Mucosa of gallbladder (tissue), 1 donor: Measurements from ENCODE around the gene CD28. TPM values are rescaled to one million over a fixed set of nuclear protein-coding genes. Genes with fewer than 3 reads are reported as not detected.
"Not testable (repeated sequence)": the region's sequence is repeated elsewhere in the genome, so short reads cannot be mapped to it uniquely, and the experiment has no call there.

Experiments used
- DNase-seq: peaks from one replicate; pipeline ENCODE4 v3.0.0-alpha.2; 2020; ENCODE audit warnings: low spot score
- total RNA-seq: library from RNA; stranded (reverse); gene quantifications from one replicate; pipeline ENCODE4 v1.2.1, GENCODE V29; 2021
- donor health status: DM: no; HTN: no; CAD: no.

Gene CD28
- total RNA-seq, 1 donor from 2014 or later: 1.6 TPM

DNA sequence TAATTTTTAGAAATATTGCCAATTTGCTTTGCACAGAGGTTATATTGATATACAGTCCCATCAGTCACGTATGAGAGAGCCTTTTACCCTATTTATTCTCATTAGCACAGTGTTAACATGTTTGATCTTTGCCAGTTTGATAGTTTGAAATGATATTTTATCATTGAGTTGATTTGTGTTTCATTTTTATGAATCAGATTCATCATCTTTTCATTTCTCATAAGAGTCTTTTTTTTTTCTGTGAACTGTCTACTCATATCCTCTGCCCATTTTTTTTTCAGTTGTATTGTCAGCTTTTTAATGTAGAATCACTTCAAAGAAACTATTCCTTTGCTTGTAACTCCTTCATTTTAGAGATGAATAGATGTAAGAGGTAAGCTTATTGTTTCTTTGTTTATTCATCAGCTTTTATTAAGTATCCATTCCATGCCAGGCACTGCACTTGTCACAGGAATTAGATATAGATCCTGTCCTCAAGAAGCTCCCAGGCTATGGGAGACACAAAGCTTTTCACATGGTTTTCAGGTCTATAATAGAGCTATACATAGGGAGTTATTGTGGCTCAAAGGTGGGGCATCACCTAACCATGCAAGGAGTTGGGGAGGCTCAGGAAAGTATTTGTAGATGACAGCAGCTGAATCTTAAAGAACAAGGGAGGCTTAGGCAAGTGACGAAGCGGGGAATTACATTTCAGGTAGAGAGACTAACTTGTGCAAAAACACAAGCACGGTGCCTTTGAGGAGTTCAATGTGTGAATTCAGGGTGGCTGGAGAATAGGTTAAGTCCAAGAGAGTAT lies 42.1 kb downstream of the CD28 start:
- no peak for DNase-seq

- DNase-seq: no peak
These were observed 44.1 kb downstream of the CD28 start for GRCh38 chr2:203750346-203751068.

DNA sequence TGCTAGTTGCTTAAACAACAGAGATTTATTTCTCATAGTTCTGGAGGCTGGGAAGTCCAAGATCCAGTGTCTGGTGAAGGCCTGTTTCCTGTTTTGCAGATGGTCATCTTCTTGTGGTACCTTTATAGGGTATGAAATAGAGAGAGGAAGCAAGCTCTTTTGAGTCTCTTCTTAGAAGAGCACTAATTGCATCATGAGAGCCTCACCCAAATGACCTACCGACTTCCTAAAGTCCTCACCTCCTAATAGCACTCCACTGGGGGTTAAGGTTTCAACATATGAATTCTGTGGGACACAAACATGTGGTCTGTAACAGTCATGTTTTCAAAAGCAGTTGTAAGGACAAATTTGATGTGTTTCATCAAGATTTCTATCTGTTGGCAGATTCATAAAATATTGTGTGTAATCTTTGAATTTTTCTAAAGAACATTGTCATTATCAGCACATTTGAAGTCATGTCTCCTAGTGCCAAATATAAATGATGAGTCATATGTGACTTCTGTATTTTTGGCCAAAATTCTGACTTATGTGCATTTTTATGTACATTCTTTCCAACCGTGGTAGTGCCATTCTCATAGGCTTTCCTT lies 45.3 kb downstream of the CD28 start:
- no peak for DNase-seq

- DNase-seq: no peak
These were observed 49.7 kb downstream of the CD28 start for GRCh38 chr2:203756161-203756560.

GRCh38 chr2:203758841-203759689 lies 52.6 kb downstream of the CD28 start:
- no peak for DNase-seq

DNA sequence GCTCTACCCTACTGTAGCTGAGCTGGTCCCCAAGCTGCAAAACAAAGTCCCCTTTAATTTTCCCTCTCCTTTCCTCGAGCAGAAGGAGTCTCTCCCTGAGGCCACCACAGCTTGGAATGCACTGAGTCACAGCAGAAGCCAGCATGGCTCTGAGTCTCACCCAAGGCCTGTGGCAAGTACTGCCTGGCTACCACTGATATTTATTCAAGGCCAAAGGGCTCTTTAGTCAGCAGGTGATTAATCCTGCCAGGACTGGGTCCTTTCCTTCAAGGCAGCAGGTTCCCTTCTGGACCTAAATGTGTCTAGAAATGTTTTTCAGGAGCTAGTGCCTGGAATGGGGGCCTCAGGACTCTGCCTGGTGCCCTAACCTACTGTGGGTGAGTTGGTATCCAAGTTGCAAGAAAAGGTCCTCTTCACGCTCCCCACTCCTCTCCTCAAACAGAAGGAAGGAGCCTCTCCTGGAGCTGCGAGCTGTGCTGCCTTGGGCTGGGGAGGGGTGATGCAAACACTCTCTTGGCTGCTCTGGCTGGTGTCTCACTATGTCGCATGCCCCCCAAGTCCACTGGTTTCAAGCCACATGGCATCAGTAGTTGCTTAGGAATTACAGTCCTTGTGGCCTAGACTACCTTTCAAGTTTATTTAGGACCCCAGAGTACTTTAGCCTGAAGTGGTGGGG lies 53.4 kb downstream of the CD28 start:
- DNase-seq: peak; percentile 51

- no peak for DNase-seq
These were observed 54.7 kb downstream of the CD28 start for GRCh38 chr2:203761121-203761520.

GRCh38 chr2:203763241-203763937 lies 57.0 kb downstream of the CD28 start:
- no peak for DNase-seq

DNA sequence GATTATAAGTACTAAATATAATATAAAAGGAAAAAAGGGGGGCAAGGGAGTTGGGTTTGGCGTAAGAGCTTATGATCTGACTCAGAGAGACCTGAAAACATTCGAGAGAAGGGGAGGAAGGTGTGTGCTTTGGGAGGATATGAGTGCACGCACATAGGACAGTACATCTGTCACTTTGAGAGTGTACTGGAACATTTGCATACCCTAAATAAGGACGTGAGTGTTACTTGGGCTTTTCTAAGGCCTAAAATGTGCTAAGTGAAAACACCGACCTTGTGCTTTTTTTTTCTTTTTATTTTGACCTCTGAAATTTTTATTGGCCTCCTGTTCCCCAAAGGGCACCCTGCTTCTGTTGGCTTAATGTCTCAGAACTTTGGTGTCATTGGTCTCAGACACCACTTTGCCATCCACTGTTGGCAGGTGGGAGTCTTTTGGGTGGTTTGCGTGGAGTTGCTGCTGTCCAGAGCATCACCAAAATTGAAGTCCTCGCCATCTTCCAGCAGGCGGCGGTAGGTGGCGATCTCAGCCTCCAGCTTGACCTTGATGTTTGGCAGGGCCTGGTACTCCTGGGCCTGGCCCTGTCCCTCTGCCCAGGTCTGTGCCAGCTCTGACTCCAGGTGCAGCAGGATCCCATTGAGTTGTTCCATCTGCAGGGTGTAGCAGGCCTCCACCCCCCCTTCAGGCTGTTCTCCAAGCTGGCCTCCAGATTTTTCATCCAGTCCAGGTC lies 57.7 kb downstream of the CD28 start:
- DNase-seq: no peak

DNA sequence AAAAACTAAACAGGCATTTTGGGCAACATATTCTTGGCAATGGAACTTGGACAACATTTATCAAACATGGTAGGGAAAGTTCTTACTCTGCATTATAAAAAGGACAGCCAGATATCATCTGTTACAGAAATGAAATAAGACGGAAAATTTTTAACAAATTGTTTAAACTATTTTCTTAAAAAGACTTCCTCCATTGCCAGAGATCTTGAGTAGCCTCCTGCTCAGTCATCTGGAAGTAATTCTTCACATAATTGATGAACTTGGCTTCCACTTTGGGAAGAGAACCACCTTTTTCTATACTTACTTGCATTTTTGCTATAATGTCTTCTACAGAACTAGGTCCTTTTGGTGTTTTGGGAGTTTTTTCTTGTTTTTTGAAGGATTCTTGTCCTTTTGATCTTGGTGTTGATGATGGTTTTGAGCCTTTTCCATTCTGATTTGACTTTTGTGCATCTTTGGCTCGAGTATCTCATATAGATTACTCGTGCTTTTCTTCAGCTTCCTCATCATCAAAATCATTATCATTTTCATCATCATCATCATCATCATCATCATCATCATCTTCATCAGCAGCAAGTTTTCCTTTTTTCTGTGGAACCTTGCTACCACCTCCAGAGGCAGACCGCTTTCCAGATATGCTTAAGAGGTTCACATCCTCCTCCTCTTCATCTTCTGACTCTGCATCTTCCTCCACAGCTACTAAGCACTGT lies 66.2 kb downstream of the CD28 start:
- no peak for DNase-seq

DNA sequence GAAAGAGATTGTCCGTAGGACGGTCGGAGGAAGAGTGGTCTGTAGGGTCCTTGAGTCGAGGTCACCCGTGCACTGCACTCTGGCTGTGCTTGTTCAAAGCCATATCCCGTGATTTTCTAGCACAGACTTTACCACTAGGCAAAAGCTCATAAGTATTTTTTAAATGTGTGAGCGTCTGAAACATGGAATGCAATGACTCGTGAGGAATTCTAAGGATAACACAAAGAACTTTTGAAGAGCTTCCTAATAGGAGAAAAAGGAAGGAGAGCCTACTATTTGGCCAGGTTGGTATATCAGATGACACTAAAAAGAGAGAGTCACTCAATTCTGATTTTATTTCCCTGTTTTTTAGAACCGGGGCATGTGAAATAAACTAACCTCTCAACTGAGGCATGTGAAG lies 68.3 kb downstream of the CD28 start:
- no peak for DNase-seq

DNA sequence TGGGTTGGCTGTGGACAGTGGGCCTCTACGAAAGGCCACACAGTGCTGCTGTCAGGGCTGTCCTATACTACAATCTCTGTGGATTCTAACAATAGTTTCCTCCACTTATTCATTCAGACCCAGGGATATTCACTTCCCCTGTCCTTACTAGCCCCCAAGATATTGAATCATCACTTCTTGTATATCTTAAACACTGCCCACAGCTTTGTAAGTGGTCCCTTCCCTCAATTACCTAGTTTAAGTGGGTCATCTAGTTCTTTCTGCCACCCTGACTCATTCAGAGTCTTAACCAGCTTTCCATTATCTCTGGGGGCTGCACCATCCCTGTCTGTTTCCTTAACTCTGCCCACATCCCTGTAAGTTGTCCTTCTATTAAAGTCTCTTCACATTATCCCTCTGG lies 69.2 kb downstream of the CD28 start:
- DNase-seq: no peak

GRCh38 chr2:203777030-203777429 lies 70.6 kb downstream of the CD28 start:
- no peak for DNase-seq

GRCh38 chr2:203779477-203780073 lies 73.1 kb downstream of the CD28 start:
- not testable (repeated sequence) for DNase-seq

DNA sequence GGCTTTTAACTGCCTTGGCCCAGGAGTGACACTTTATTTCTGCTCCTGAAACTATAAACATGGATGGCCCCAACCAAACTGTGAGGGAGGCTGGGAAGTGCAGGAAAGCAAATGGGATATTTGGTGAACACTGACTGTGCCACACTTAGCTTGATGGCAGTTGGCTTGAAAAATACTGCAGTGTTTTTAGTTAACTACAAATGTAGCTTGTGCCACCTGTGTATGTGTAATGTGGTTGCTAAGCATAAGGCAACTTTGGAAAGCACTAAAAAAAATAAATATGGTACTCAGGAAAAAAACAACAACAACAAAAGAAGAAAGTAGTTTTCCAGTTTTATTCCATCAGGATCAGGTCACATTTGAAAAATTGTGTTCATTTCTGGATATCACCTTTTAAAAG lies 73.8 kb downstream of the CD28 start:
- DNase-seq: no peak

DNA sequence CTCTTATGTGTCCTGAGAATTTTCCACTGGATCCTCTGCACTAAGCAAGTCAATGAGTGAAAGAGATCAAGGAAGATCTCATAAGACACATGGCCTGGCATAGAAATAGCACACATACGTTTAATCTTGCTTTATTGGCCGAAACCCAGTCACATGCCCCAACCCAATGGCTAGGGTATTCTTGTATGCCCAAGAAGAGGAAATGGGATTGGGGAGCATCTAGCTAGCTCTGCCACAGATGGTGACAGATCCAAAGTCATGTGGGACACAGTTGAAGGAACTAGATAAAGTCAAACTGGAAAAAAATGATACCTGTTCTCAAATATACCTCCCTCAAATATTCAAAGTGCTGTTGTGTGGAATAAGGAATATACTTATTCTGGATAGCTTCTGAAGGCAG lies 74.7 kb downstream of the CD28 start:
- no peak for DNase-seq

- DNase-seq: peak; percentile 45
These were observed 76.0 kb downstream of the CD28 start for GRCh38 chr2:203782262-203782976.

- DNase-seq: no peak
These were observed 77.2 kb downstream of the CD28 start for GRCh38 chr2:203783496-203784203.
